ENCODE results near the gene ARID1B. TPM values are rescaled to one million over a fixed set of nuclear protein-coding genes. Genes with fewer than 3 reads are reported as not detected.

Gene ARID1B
- total and polyA plus RNA-seq, 2 of the 4 experiments (the other 2 are of a cell fraction), result 14.5 to 20.1 TPM

DNA sequence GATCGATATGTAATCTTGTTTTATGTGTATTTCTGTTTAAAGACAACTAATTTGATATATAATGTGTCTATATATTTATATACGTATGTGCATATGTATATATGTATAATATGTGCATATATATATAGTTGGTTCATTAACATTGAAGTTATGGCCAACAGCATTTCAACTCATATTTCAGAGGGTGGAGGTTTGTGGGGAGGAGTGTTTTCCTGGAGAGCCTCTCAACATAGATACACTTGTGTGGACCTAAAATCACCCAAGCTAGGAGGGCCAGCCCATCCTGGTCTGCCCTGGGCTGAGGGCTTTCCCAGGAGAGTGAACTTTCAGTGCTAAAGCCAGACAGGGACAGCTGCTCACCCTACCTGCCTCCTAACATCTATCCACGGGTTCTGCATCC lies 477.4 kb downstream of the ARID1B start:
- ChIA-PET CTCF (no interaction called here), POLR2A (ENCODE audit: unreplicated experiment) (no interaction called here)
- Histone ChIP-seq H3K14ac (replicated peaks; ENCODE audit: low read depth, low read length) (no peak overlapping the region), H3K4me2 (ENCODE audit: low read depth, low read length) (no peak overlapping the region), H4K5ac (ENCODE audit: low read depth, low read length) (no peak overlapping the region), H3K27me3 (ENCODE audit: control insufficient read depth, insufficient read depth, low read length) (peaks cover 51% of the 10 kb centered on the region), H3K56ac (ENCODE audit: extremely low read depth, insufficient read depth, low read length) (no peak overlapping the region), H4K91ac (ENCODE audit: insufficient read depth, low read depth, low read length) (no peak overlapping the region), H3K27ac (ENCODE audit: insufficient read depth, low read length) (no peak overlapping the region), H3K9ac (ENCODE audit: low read depth, low read length) (no peak overlapping the region), H3K18ac (ENCODE audit: low read depth, low read length) (no peak overlapping the region), H3K9me1 (ENCODE audit: insufficient read depth, low read length) (no peaks in the 10 kb centered on the region), H2BK120ac (ENCODE audit: low read depth, low read length) (no peak overlapping the region), H4K20me1 (ENCODE audit: insufficient read depth, low read length) (no peaks in the 10 kb centered on the region), H3K36me3 (ENCODE audit: control insufficient read depth, insufficient read depth, low read length) (no peaks in the 10 kb centered on the region), H4K8ac (ENCODE audit: low read depth in 2 of 2, low read length in 2 of 2) (no peak overlapping the region), H3K23ac (ENCODE audit: low read depth, low read length) (no peak overlapping the region), H3K79me1 (ENCODE audit: low read depth in 1 of 2, low read length in 2 of 2) (no peaks in the 10 kb centered on the region), H3K4me1 (ENCODE audit: control insufficient read depth, insufficient read depth, low read length) (no peaks in the 10 kb centered on the region), H3K4ac (ENCODE audit: low read depth, low read length) (no peak overlapping the region), H2AFZ (replicated peaks; ENCODE audit: low read length, poor library complexity) (no peak overlapping the region), H2BK20ac (ENCODE audit: low read depth, low read length) (no peak overlapping the region), H2BK15ac (ENCODE audit: low read depth, low read length) (no peak overlapping the region), H3K4me3 (ENCODE audit: insufficient read depth, low read depth, low read length) (no peak overlapping the region), H2AK5ac (ENCODE audit: low read depth, low read length) (no peak overlapping the region), H2BK5ac (ENCODE audit: low read depth, low read length, poor library complexity, severe bottlenecking) (no peak overlapping the region), H2AK9ac (replicated peaks; ENCODE audit: low read depth, low read length, poor library complexity) (no peak overlapping the region), H3K9me3 (ENCODE audit: control insufficient read depth, insufficient read depth, low read length) (peaks cover 2% of the 10 kb centered on the region)
- DNase-seq (no peak), ATAC-seq (ENCODE audit: low read depth) (no peak)
- no peak for TF ChIP-seq SMC3 (IDR thresholded peaks at IDR 0.05; ENCODE audit: low read depth, low read length)
- no peak for TF ChIP-seq POLR2A (IDR thresholded peaks at IDR 0.05; ENCODE audit: low read depth, low read length)
- TF ChIP-seq MXI1 (IDR thresholded peaks at IDR 0.05; ENCODE audit: borderline replicate concordance, low read depth, low read length), result no peak
- TF ChIP-seq NFE2L2 (IDR thresholded peaks at IDR 0.05; ENCODE audit: low read depth, low read length), result no peak
- TF ChIP-seq RAD21 (IDR thresholded peaks at IDR 0.05; ENCODE audit: low read length), result no peak
- no peak for TF ChIP-seq MAFK (IDR thresholded peaks at IDR 0.05; ENCODE audit: low read depth, low read length)
- no peak for TF ChIP-seq RCOR1 (IDR thresholded peaks at IDR 0.05; ENCODE audit: insufficient replicate concordance, low read length)
- TF ChIP-seq MAZ (IDR thresholded peaks at IDR 0.05; ENCODE audit: borderline replicate concordance, low read depth, low read length), result no peak
- TF ChIP-seq CEBPB (IDR thresholded peaks at IDR 0.05; ENCODE audit: low read depth, low read length), result no peak
- in situ Hi-C loops (cut with MboI; ENCODE audit: low sequenced_read_pairs) (no loop called here), intact Hi-C loops (cut with micrococcal nuclease) (no loop called here), dilution Hi-C loops (cut with HindIII; ENCODE audit: low sequenced_read_pairs, unreplicated experiment) (no loop called here)
- BruUV-seq (replicated peaks), result no TSS peak
- WGBS, 2 experiments (ENCODE audit: extremely low coverage in 2 of 2, insufficient read length in 1 of 2), result 43% methylated on average over 1 of the region's 3 CpGs; no CpG with 5 or more reads in 1 of the 2 experiments

All from IMR-90 (cell line).